WTC11 (cell line): ENCODE data around the gene TUBB. TPM values are rescaled to one million over a fixed set of nuclear protein-coding genes. Genes with fewer than 3 reads are reported as not detected.

Source experiments
- AR ChIP-seq: fragments of 250-450 bp; sonication (Bioruptor Pico); IDR thresholded peaks from 2 replicates; pipeline ENCODE4 v1.9.0; 2021; ENCODE audit warnings: mild to moderate bottlenecking
- CTCF ChIP-seq: fragments of 200-600 bp; IDR thresholded peaks from 2 replicates; pipeline ENCODE4 v1.8.0; 2022; ENCODE audit warnings: antibody characterized with exemption
- E2F1 ChIP-seq: sonication (generic); formaldehyde crosslinking; IDR thresholded peaks from 2 replicates; pipeline ENCODE4 v1.8.0; 2022; ENCODE audit warnings: mild to moderate bottlenecking, missing genetic modification reagents
- EMX1 ChIP-seq: fragments of 250-450 bp; sonication (Bioruptor Pico); IDR thresholded peaks from 2 replicates; pipeline ENCODE4 v1.8.0; 2021; ENCODE audit warnings: mild to moderate bottlenecking
- ETV6 ChIP-seq: sonication (generic); formaldehyde crosslinking; IDR thresholded peaks from 2 replicates; pipeline ENCODE4 v1.8.1; 2022; ENCODE audit warnings: mild to moderate bottlenecking, missing genetic modification reagents
- FOXK1 ChIP-seq: sonication (generic); formaldehyde crosslinking; IDR thresholded peaks from 2 replicates; pipeline ENCODE4 v1.8.0; 2022; ENCODE audit warnings: mild to moderate bottlenecking, moderate library complexity, missing genetic modification reagents
- FOXP4 ChIP-seq: sonication (generic); formaldehyde crosslinking; IDR thresholded peaks from 2 replicates; pipeline ENCODE4 v1.8.0; 2022; ENCODE audit warnings: mild to moderate bottlenecking, missing genetic modification reagents
- GABPB1 ChIP-seq: sonication (generic); formaldehyde crosslinking; IDR thresholded peaks from 2 replicates; pipeline ENCODE4 v1.8.1; 2023; ENCODE audit warnings: mild to moderate bottlenecking, missing genetic modification reagents
- GTF2I ChIP-seq: fragments of 250-450 bp; sonication (Bioruptor Pico); conservative IDR thresholded peaks from 2 replicates; pipeline ENCODE4 v1.4.0; 2021; ENCODE audit warnings: mild to moderate bottlenecking
- MYBL2 ChIP-seq: sonication (generic); formaldehyde crosslinking; IDR thresholded peaks from 2 replicates; pipeline ENCODE4 v1.8.1; 2023; ENCODE audit warnings: mild to moderate bottlenecking, moderate library complexity, missing genetic modification reagents
- NFATC4 ChIP-seq: fragments of 250-450 bp; sonication (Bioruptor Pico); IDR thresholded peaks from 2 replicates; pipeline ENCODE4 v1.9.0; 2021; ENCODE audit warnings: mild to moderate bottlenecking
- NR3C1 ChIP-seq: sonication (generic); formaldehyde crosslinking; conservative IDR thresholded peaks from 2 replicates; pipeline ENCODE4 v1.8.1; 2023; ENCODE audit warnings: low read depth, mild to moderate bottlenecking, missing genetic modification reagents
- RELA ChIP-seq: sonication (generic); formaldehyde crosslinking; IDR thresholded peaks from 2 replicates; pipeline ENCODE4 v1.8.1; 2022; ENCODE audit warnings: missing genetic modification reagents, mild to moderate bottlenecking, borderline replicate concordance
- TEAD1 ChIP-seq: sonication (generic); formaldehyde crosslinking; IDR thresholded peaks from 2 replicates; pipeline ENCODE4 v1.8.0; 2022; ENCODE audit warnings: mild to moderate bottlenecking, missing genetic modification reagents
- ZNF317 ChIP-seq: sonication (generic); formaldehyde crosslinking; IDR thresholded peaks from 2 replicates; pipeline ENCODE4 v1.8.1; 2023; ENCODE audit warnings: low read depth, mild to moderate bottlenecking, moderate library complexity, missing genetic modification reagents, borderline replicate concordance
- ZNF423 ChIP-seq: fragments of 250-450 bp; sonication (Bioruptor Pico); IDR thresholded peaks from 2 replicates; pipeline ENCODE4 v2.1.2; 2022; ENCODE audit warnings: mild to moderate bottlenecking, moderate library complexity
- ZNF512 ChIP-seq: sonication (generic); formaldehyde crosslinking; IDR thresholded peaks from 2 replicates; pipeline ENCODE4 v1.8.1; 2022; ENCODE audit warnings: missing genetic modification reagents, borderline replicate concordance
- ZSCAN18 ChIP-seq: fragments of 250-450 bp; sonication (Bioruptor Pico); IDR thresholded peaks from 2 replicates; pipeline ENCODE4 v2.1.2; 2022; ENCODE audit warnings: mild to moderate bottlenecking, moderate library complexity
- total RNA-seq: library from RNA; stranded (reverse); gene quantifications from 3 replicates; pipeline ENCODE4 v1.2.3, GENCODE V29; 2021

The TUBB gene
- total RNA-seq, 1 experiment from 2014 or later, result 1,503 TPM

GRCh38 chr6:30744054-30744805 lies 24.1 kb downstream of the TUBB start, which contains the start of gene IER3 (continued):
- TF ChIP-seq E2F1 (CRISPR knock-in tag), result no peak
- no peak for TF ChIP-seq GTF2I (CRISPR knock-in tag)
- TF ChIP-seq ZNF423, result no peak
- peak; percentile 45; the same call in 1 of the 2 replicates for TF ChIP-seq TEAD1 (CRISPR knock-in tag)
- TF ChIP-seq AR, result no peak
- peak; percentile 61; the same call in 1 of the 2 replicates for TF ChIP-seq GABPB1
- TF ChIP-seq NFATC4 (CRISPR knock-in tag), result no peak
- TF ChIP-seq ZNF317 (CRISPR knock-in tag), result no peak
- TF ChIP-seq FOXP4 (CRISPR knock-in tag), result peak; percentile 60; the same call in 1 of the 2 replicates
- peak; percentile 79; the same call in 1 of the 2 replicates for TF ChIP-seq ETV6 (CRISPR knock-in tag)
- no peak for TF ChIP-seq RELA (CRISPR knock-in tag)
- no peak for TF ChIP-seq NR3C1 (CRISPR knock-in tag)
- TF ChIP-seq EMX1, result no peak
- no peak for TF ChIP-seq ZSCAN18 (CRISPR knock-in tag)
- no peak for TF ChIP-seq ZNF512
- 0 out of 2 replicates have a peak, but pooled peaks have one; percentile 17 for TF ChIP-seq CTCF
- peak; percentile 49; the same call in 1 of the 2 replicates for TF ChIP-seq FOXK1
- TF ChIP-seq MYBL2 (CRISPR knock-in tag), result peak; percentile 39; the same call in 1 of the 2 replicates
